ENCODE data around the gene TPBGL. TPM values are rescaled to one million over a fixed set of nuclear protein-coding genes. Genes with fewer than 3 reads are reported as not detected.

TPBGL gene
- total and polyA plus RNA-seq, 4 donors = 0.11 to 3.3 (median 1.6) TPM

Other genes starting within 250 kb of the TPBGL start
- gene OR2AT4, start 143.9 kb upstream of the TPBGL start, total RNA-seq = under 1 TPM; under 0.01 to 0.10 TPM
- gene OR2AT4, start 143.9 kb upstream of the TPBGL start, polyA plus RNA-seq (ENCODE audit: insufficient read length in 2 of 2) = under 1 TPM; 0.03 to 0.05 TPM
- 10 to 100 TPM; 25.4 to 32.2 TPM for gene SLCO2B1, start 89.7 kb upstream of the TPBGL start, total RNA-seq
- gene SLCO2B1, start 89.7 kb upstream of the TPBGL start, polyA plus RNA-seq (ENCODE audit: insufficient read length in 2 of 2) = 10 to 100 TPM; 58.9 to 61.0 TPM
- 10 to 100 TPM; 35.0 to 41.3 TPM for gene ARRB1, start 110.9 kb downstream of the TPBGL start, total RNA-seq
- gene ARRB1, start 110.9 kb downstream of the TPBGL start, polyA plus RNA-seq (ENCODE audit: insufficient read length in 2 of 2) = 10 to 100 TPM; 42.5 to 45.8 TPM
- gene RPS3, start 158.7 kb downstream of the TPBGL start, total RNA-seq = 1,000 to 10,000 TPM in 1 of 2 donors, 100 to 1,000 TPM in 1; 552 to 1,871 TPM
- 1,000 to 10,000 TPM; 1,106 to 1,305 TPM for gene RPS3, start 158.7 kb downstream of the TPBGL start, polyA plus RNA-seq (ENCODE audit: insufficient read length in 2 of 2)
- 1 to 10 TPM; 6.1 to 7.6 TPM for gene KLHL35, start 192.4 kb downstream of the TPBGL start, total RNA-seq
- gene KLHL35, start 192.4 kb downstream of the TPBGL start, polyA plus RNA-seq (ENCODE audit: insufficient read length in 2 of 2) = 10 to 100 TPM; 15.6 to 23.3 TPM